ENCODE results near the gene ZFP36L1.

ZFP36L1 gene

DNA sequence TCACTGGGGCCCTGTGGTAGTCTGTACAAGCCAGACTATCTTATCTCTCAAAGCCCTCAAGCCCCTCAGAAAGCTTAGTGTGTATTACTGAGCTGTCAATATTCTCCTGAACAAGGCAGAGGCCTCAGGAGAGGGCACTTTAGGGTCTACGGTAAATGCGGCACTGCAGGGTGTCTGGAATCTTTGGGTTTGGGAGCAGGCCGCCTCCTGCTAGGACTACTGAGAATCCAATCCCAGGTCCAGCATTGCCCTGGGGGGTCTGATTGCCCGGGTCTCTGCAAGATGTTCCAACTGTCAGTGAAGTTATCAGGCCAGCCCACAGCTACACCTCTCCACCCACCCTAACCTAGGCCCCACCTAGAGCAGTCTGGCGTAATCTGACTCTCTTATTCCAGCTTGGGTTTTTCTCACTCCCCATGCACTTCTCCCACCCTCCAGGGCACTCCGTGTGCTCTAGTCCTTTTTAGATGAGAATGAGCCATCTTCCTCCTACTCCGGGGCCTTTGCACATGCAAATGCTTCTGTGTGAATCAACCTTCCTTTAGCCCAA, 4.3 kb upstream of the ZFP36L1 start:
- ATAC-seq (ENCODE audit: low read depth) = no peak
- TF ChIP-seq CTCF (IDR thresholded peaks at IDR 0.05; ENCODE audit: poor library complexity, severe bottlenecking) = no peak
- peaks cover 7% of the 10 kb centered on the region for H3K36me3 ChIP-seq (ENCODE audit: low read depth)
- peaks cover 9% of the 10 kb centered on the region for H3K4me1 ChIP-seq (ENCODE audit: insufficient read depth, poor library complexity, severe bottlenecking)
- H3K27me3 ChIP-seq (ENCODE audit: insufficient read depth, poor library complexity, severe bottlenecking) = no peaks in the 10 kb centered on the region
- H3K4me3 ChIP-seq (ENCODE audit: severe bottlenecking) = no peak overlapping the region
- H3K27ac ChIP-seq (ENCODE audit: poor library complexity, severe bottlenecking) = peak overlapping the region; percentile 99
- DNase-seq (ENCODE audit: low spot score) = peak; percentile 55
- H3K9me3 ChIP-seq (ENCODE audit: severe bottlenecking) = peaks cover 6% of the 10 kb centered on the region

GRCh38 chr14:68796418-68797101, 3.7 kb upstream of the ZFP36L1 start:
- no peak for TF ChIP-seq CTCF (IDR thresholded peaks at IDR 0.05; ENCODE audit: poor library complexity, severe bottlenecking)
- peaks cover 14% of the 10 kb centered on the region for H3K36me3 ChIP-seq (ENCODE audit: low read depth)
- peak overlapping the region; percentile 99 for H3K27ac ChIP-seq (ENCODE audit: poor library complexity, severe bottlenecking)
- H3K9me3 ChIP-seq (ENCODE audit: severe bottlenecking) = peaks cover 2% of the 10 kb centered on the region
- DNase-seq (ENCODE audit: low spot score) (peak; percentile 21), ATAC-seq (ENCODE audit: low read depth) (no peak)
- H3K27me3 ChIP-seq (ENCODE audit: insufficient read depth, poor library complexity, severe bottlenecking) = no peaks in the 10 kb centered on the region
- H3K4me1 ChIP-seq (ENCODE audit: insufficient read depth, poor library complexity, severe bottlenecking) = peaks cover 9% of the 10 kb centered on the region
- peak overlapping the region; percentile 82 for H3K4me3 ChIP-seq (ENCODE audit: severe bottlenecking)

DNA sequence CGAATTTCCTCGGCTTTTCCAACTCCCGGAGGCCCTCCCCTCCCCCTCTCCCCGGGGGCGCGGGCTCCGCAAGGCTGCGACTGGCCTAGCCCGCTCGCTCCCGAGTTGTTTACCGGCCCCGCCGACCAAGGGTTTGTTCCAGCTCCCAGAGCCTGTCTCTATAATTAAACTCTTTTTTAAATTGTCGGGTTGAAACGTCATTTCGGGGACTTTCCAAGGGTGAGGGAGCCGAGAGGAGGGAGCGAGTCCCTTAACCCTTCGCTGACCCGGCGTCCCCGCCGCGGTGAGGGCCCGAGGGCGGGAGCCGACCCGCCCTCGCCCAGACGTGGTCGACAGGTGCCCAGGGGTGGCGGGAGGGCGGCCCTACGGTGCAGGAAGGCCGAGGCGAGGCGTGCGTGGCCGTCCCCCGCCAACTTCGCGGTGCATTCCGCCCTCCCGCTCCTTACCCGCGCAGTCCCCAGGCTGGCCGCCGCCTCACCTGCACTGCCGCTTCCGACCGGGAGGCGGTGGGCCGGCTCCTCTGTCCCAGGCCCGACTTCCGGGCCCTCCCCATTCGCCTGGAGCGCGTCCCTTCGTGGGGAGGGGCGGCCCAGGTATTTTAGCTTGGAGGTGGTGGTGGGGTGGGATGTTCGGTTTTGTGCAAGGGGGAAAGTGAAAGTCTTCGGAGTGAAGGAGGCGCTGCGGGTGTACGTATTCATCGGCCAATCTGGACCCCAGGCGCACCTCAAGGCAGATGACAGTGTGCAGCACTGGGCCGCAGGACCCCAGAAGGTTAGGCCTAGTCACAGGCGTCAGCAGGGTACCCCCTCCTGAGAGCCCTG, 2.9 kb upstream of the ZFP36L1 start:
- Histone ChIP-seq H3K27ac (ENCODE audit: poor library complexity, severe bottlenecking) (peak overlapping the region; percentile 99), H3K9me3 (ENCODE audit: severe bottlenecking) (no peaks in the 10 kb centered on the region), H3K36me3 (ENCODE audit: low read depth) (peaks cover 21% of the 10 kb centered on the region), H3K27me3 (ENCODE audit: insufficient read depth, poor library complexity, severe bottlenecking) (no peaks in the 10 kb centered on the region), H3K4me3 (ENCODE audit: severe bottlenecking) (peak overlapping the region; percentile 82), H3K4me1 (ENCODE audit: insufficient read depth, poor library complexity, severe bottlenecking) (peaks cover 9% of the 10 kb centered on the region)
- peak; percentile 81 for TF ChIP-seq CTCF (IDR thresholded peaks at IDR 0.05; ENCODE audit: poor library complexity, severe bottlenecking)
- ATAC-seq (ENCODE audit: low read depth) (peak; percentile 75), DNase-seq (ENCODE audit: low spot score) (peak; percentile 83)

DNA sequence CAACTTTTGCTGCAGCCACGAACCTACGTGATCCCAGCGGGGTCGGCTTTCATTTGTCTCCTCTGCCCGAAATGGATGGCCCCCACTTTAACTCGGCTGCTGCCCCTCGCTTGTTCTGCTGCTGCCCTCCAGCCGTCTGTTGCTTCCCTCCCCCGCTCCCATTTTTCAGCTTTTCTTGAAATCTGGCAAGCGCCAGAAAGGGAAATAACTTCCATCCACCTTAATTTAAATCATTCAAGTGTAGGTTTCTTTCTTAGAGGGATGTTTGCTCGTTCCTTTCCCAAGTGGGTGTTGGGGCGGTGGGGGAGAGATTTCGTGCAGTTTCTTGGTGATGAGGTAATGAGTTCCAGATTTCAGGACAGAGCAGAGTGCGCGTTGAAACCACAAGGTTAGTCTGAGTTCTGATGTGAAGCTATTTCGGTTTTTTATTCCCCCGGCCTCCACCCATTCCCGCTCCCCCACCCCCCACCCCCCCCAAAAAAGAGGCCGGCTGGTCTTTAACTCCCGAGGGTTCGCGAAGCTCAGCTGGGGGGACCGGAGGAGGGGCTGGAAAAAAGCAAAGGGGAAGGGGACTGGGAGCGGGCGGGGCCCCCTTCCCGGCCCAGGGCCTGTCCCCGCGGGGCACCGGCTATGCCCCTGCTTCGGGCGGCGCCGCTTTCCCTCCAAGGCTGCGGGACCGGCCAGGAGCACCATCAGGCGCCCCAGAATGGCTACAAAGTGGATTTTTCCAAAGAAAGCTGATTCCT, 2.2 kb upstream of the ZFP36L1 start:
- peak; percentile 35 for DNase-seq (ENCODE audit: low spot score)
- no peak for ATAC-seq (ENCODE audit: low read depth)
- peaks cover 2% of the 10 kb centered on the region for H3K4me1 ChIP-seq (ENCODE audit: insufficient read depth, poor library complexity, severe bottlenecking)

More for the DNA sequence above, 2.2 kb upstream of the ZFP36L1 start:
- no peaks in the 10 kb centered on the region for H3K9me3 ChIP-seq (ENCODE audit: severe bottlenecking)
- H3K27ac ChIP-seq (ENCODE audit: poor library complexity, severe bottlenecking) = peak overlapping the region; percentile 99
- peaks cover 29% of the 10 kb centered on the region for H3K36me3 ChIP-seq (ENCODE audit: low read depth)
- no peaks in the 10 kb centered on the region for H3K27me3 ChIP-seq (ENCODE audit: insufficient read depth, poor library complexity, severe bottlenecking)
- TF ChIP-seq CTCF (IDR thresholded peaks at IDR 0.05; ENCODE audit: poor library complexity, severe bottlenecking) = no peak
- peak overlapping the region; percentile 82 for H3K4me3 ChIP-seq (ENCODE audit: severe bottlenecking)

All from RWPE2 (cell line).